Cardiac muscle cell (in vitro differentiated cells and primary cell): ENCODE results near the gene LPP. TPM values are rescaled to one million over a fixed set of nuclear protein-coding genes. Genes with fewer than 3 reads are reported as not detected.

ENCODE experiments used
- DNase-seq, 2 donors: peaks; one replicate each; pipeline versions ENCODE4 v3.0.0 to v3.0.0-alpha.2; 2010 to 2017; ENCODE audit warnings: low read depth in 1 of 2, low spot score in 1 of 2
- H3K27ac ChIP-seq: fragments of 200-600 bp; sonication (generic); 2 replicates; pipeline ENCODE4 v1.5.1; 2016
- H3K27me3 ChIP-seq: fragments of 200-600 bp; sonication (generic); 2 replicates; pipeline ENCODE4 v1.6.0; 2016; ENCODE audit warnings: control low read depth
- H3K36me3 ChIP-seq: fragments of 200-600 bp; sonication (generic); 2 replicates; pipeline ENCODE4 v1.5.1; 2016; ENCODE audit warnings: control low read depth
- H3K4me1 ChIP-seq: fragments of 200-600 bp; sonication (generic); 2 replicates; pipeline ENCODE4 v1.8.1; 2017; ENCODE audit warnings: low read depth, mild to moderate bottlenecking, mixed run types
- H3K4me3 ChIP-seq: fragments of 200-600 bp; sonication (generic); 2 replicates; pipeline ENCODE4 v1.5.1; 2016; ENCODE audit warnings: mild to moderate bottlenecking
- H3K9me3 ChIP-seq: fragments of 200-600 bp; sonication (generic); 2 replicates; pipeline ENCODE4 v1.5.1; 2017; ENCODE audit warnings: low read depth, mild to moderate bottlenecking, control low read depth
- polyA plus RNA-seq: library from polyadenylated mRNA; unstranded; fragments of >200 nt; fragmentation: Nextera tagmentation; extraction: Ambion mirVana; gene quantifications from 2 replicates; pipeline ENCODE4 v1.2.1, GENCODE V29; 2016
- total RNA-seq: library from RNA; depleted of rRNA; stranded (reverse); fragments of >200 nt; gene quantifications from 2 replicates; pipeline ENCODE4 v1.2.3, GENCODE V29; 2016
- TF ChIP-seq, protein P1 (sequence below): IDR thresholded peaks from 2 replicates; pipeline ENCODE4 v1.5.1; 2012; ENCODE audit warnings: low read depth, mild to moderate bottlenecking, low read length

LPP gene
- total and polyA plus RNA-seq, 2 experiments from 2014 or later = 21.4 to 45.2 TPM

DNA sequence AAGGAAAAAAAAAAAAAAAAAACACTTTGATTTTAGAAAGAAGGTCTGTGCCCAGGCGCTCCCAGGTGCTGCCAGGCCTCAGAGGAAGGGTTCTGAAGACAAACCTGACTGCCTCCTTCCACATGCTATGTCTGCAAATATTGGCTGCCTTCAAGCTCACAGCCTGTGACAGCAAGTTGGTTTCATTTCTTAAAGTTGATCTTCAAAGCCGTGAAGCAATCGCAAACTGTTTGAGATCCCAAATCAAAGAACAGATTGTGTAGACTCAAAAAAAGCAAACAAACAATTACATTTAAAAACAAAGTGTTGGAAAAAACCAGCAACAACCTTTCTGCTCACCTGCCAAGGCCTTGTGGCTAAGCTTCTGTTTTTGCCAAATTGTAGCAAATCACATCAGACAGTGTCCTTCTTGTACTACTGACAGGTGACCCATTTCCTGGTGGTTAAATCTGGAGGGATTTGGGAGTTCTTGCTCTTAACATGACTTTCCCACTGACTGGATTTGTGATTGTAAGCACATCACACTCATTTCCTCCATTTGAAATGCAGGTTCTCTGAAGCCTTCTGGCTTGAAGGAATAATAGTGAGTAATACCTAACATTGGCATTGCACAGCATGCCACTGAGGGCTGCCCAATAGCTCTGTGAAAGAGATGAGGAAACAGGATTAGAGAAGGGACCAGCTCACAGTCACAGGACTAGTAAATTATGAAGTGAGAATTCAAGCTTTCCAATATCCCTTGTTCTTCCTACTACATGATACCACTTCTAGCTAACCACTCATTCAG lies 502.4 kb downstream of the LPP start:
- Histone ChIP-seq H3K4me3 (no peak overlapping the region), H3K27ac (no peak overlapping the region), H3K27me3 (no peaks in the 10 kb centered on the region), H3K36me3 (no peaks in the 10 kb centered on the region), H3K9me3 (no peaks in the 10 kb centered on the region), H3K4me1 (no peaks in the 10 kb centered on the region)
- TF ChIP-seq, protein P1, sequence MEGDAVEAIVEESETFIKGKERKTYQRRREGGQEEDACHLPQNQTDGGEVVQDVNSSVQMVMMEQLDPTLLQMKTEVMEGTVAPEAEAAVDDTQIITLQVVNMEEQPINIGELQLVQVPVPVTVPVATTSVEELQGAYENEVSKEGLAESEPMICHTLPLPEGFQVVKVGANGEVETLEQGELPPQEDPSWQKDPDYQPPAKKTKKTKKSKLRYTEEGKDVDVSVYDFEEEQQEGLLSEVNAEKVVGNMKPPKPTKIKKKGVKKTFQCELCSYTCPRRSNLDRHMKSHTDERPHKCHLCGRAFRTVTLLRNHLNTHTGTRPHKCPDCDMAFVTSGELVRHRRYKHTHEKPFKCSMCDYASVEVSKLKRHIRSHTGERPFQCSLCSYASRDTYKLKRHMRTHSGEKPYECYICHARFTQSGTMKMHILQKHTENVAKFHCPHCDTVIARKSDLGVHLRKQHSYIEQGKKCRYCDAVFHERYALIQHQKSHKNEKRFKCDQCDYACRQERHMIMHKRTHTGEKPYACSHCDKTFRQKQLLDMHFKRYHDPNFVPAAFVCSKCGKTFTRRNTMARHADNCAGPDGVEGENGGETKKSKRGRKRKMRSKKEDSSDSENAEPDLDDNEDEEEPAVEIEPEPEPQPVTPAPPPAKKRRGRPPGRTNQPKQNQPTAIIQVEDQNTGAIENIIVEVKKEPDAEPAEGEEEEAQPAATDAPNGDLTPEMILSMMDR = no peak
- DNase-seq = no peak

GRCh38 chr3:188658606-188659005 lies 504.6 kb downstream of the LPP start:
- Histone ChIP-seq H3K4me1 (no peaks in the 10 kb centered on the region), H3K9me3 (no peaks in the 10 kb centered on the region), H3K27ac (no peak overlapping the region), H3K36me3 (no peaks in the 10 kb centered on the region), H3K27me3 (no peaks in the 10 kb centered on the region), H3K4me3 (no peak overlapping the region)
- TF ChIP-seq, protein P1 = no peak
- no peak for DNase-seq

DNA sequence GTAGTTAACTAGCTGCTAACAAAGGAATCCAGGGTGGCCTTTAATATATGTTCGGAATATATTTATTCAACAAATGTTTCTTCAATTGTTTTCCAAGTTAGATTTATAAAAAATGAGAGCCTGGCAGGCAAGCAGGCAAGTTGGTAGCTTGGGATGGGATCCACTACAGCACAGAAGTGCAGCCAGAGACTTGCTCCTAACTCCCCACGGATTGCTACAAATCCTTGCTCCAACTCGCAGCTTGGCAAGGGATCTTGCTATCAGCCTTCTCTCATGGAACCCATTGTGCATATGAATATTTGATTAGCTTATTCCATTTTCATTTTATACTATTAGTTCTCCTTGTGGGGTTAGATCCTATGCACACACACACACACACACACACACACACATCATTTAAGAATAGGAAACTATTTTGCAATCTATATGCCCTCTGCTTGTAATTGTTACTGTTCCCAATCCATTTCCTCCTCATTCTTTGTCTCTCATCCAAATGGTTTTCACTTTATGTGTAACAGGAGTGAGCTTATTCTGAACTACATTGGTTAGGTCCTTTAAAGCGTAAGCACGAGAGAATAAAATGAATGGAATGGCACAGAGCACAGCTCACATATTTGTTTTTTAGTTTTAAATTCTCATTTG lies 505.6 kb downstream of the LPP start:
- no peaks in the 10 kb centered on the region for H3K4me1 ChIP-seq
- TF ChIP-seq, protein P1 = no peak
- no peak overlapping the region for H3K27ac ChIP-seq
- no peaks in the 10 kb centered on the region for H3K36me3 ChIP-seq
- no peak overlapping the region for H3K4me3 ChIP-seq
- DNase-seq = peak in 1 of 2 donors; percentile 54
- H3K9me3 ChIP-seq = no peaks in the 10 kb centered on the region
- no peaks in the 10 kb centered on the region for H3K27me3 ChIP-seq

- Histone ChIP-seq H3K36me3 (no peaks in the 10 kb centered on the region), H3K4me3 (no peak overlapping the region), H3K27me3 (no peaks in the 10 kb centered on the region), H3K27ac (no peak overlapping the region), H3K4me1 (no peaks in the 10 kb centered on the region), H3K9me3 (no peaks in the 10 kb centered on the region)
- TF ChIP-seq, protein P1 = no peak
- no peak for DNase-seq
Observed at GRCh38 chr3:188660415-188660814, 506.5 kb downstream of the LPP start.

GRCh38 chr3:188661806-188662205 lies 507.8 kb downstream of the LPP start:
- no peak for DNase-seq
- no peaks in the 10 kb centered on the region for H3K36me3 ChIP-seq
- H3K27me3 ChIP-seq = no peaks in the 10 kb centered on the region
- H3K4me1 ChIP-seq = no peaks in the 10 kb centered on the region
- TF ChIP-seq, protein P1 = no peak
- H3K4me3 ChIP-seq = no peak overlapping the region
- H3K27ac ChIP-seq = no peak overlapping the region
- H3K9me3 ChIP-seq = no peaks in the 10 kb centered on the region
